Gastrocnemius medialis (tissue), 4 donors: ENCODE data around the gene CCDC141.

Source experiments
- CTCF ChIP-seq, 5 experiments: fragments of 450-650 bp in 3 of 5; fragments of 200-600 bp in 2 of 5; sonication (generic) in 2 of 5; IDR thresholded peaks in 4 of 5; conservative IDR thresholded peaks in 1 of 5; 1 replicate in 4 of 5; 2 replicates in 1 of 5; pipeline ENCODE4 v1.5.1; 2016 to 2019; ENCODE audit warnings: antibody characterized with exemption in 5 of 5, mild to moderate bottlenecking in 3 of 5, moderate library complexity in 3 of 5
- POLR2A ChIP-seq, 2 donors: fragments of 450-650 bp; IDR thresholded peaks; one replicate each; pipeline ENCODE4 v1.6.1; 2017; ENCODE audit warnings: antibody characterized with exemption in 2 of 2, mild to moderate bottlenecking in 2 of 2, moderate library complexity in 2 of 2

- no peak for TF ChIP-seq CTCF (IDR thresholded peaks at IDR 0.05 in 4 of 5, conservative IDR thresholded peaks at IDR 0.05 in 1 of 5)
- TF ChIP-seq POLR2A (IDR thresholded peaks at IDR 0.05), result no peak
Measured at GRCh38 chr2:178845566-178846457, 204.1 kb downstream of the CCDC141 start.
